SKM-1 (cell line): Measurements from ENCODE around the gene SETD3.
A peak's percentile ranks its signal among the peaks of the same experiment; 100 is the strongest.

Experiments used
- DNase-seq: peaks from one replicate; lab custom pipeline; 2025; ENCODE audit not compliant: unreplicated experiment; lab: John Stamatoyannopoulos, UW

SETD3 gene

DNA sequence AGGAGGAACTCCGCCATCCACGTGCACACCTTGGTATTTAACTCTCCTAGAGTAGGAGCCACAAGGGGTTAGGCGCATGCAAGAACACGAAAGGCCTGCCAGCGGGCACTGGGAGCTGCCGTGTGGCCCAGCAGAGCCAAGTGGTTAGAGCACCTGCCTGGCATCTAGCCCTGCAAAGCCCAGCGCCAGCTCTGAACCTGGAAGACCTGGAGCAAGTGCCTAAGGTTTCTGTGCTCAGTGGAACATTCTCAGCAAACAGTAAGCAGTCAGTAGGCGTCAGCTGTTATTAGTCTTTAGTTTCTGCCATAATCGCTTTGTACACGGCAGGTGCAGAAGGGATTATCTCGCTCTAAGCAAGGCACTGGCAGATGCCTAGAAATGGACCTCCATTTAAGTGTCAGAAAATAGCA is 55.4 kb downstream of the SETD3 start:
- DNase-seq, result no peak

DNA sequence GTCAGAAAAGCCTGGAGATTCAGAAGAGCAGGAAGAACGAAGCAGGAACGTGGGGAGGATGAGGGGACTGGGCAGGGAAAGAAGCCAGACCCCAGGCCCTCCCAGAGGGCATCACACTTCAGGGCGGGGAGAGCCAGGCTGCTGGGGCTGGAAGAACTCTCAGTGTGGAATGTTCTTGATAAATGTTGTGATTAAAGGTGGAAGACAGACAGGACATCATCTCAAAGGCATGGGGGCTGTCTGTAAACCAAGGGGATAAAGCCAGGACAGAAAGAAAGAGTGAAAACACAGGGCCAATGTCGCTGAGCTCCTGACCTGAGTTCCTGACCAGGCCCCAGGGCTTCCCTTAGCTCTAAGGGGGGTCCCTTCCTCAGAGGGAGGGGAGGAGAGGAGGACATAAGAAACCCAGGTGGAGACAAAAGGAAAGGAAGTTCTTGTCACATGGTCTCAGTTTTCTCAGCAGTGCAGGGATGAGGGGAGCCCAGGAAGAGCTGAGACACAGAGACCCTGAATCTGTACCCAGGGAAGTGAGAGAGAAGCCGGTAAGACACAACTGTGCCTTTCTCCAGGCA is 56.3 kb downstream of the SETD3 start:
- no peak for DNase-seq

DNA sequence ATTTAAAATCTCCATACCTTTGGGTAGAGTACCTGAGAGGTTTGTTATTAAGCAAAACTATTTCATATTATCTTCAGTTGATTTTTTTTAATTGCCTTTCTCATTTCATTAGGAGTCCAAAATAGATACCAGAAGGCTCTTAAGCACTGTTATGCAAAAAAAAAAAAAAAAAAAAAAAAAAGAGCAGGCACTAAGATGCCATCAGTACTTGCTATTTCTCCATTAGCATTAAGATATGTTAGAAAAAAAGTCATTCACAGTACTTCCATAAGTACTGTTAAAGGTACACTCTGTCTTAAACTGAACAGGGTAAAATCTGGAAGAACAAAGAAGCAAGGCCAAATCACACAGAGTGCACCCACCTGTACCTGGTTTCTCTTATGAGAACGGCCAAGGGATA is 57.2 kb downstream of the SETD3 start:
- DNase-seq, result no peak

DNA sequence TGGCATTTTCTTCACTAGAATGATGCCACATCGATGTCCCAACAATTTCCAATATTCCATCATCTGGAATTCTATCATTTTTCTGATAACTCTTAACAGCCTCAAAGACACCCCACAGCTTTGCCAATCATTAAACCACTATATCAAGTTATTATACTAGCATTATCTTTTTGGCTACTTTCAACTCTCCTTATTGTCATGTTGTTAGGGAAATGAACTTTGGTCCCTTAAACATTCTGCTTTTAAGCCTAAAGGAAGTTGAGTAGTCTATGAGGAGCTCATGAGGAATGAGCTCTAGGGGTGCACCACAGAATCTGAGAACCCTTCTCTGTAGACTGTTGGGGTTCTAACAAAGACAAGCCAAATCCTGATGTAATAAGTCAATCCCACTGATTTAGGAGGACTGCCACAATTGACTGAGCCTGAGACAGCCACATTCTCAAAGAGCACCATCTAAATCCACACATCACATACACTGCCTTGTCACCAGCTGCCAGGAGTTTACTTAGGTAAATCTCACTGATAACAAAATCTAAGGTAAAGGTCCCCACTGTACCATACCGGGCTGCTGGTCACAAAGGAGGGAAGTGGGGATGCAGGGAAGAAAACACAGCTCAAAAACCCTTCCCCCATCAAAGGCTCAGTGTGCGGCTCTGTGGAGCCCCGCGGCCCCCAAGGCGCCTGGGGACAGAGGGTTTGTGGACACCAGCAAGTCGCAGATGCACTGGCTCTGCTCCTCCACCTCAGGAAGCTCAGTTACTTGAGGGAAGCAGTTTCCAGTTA is 58.2 kb downstream of the SETD3 start:
- no peak for DNase-seq

DNA sequence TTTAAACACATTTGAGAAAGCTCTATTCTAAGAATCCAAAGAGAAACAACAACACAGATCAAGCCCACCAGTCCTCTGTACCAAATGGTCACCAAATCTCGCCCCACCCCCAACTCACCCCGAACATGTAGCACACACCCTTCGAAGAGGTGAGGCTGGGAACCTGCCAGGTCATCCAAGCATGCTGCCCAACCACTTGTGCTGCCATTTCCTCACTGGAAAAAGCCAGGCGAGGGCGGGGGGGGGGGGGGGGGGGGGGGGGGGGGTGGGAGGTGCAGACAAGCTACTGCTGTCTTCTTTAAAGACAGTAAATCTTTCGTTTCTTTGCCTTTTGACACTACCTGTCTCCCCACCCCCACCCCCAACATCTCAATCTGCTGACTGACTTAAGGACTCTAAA is 59.9 kb downstream of the SETD3 start:
- no peak for DNase-seq

DNA sequence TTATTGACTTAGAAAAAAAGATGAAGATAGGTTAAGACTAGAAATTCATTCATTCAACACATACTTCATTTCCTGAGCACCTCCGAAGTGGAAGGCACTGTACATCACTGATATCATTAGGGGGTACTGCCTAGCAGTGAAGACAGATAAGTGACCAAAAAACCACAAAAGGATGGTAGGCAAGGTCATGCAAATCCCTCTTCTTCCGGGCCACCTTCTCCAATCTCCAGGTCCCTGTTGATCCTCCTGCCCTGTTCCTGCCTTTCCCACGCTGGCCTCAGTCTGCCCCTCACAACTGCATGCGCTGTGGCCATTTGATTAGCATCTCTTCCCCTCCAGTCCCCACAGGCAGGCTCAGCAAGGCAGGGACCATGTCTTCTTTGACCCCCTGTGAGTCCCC is 60.8 kb downstream of the SETD3 start:
- no peak for DNase-seq

DNA sequence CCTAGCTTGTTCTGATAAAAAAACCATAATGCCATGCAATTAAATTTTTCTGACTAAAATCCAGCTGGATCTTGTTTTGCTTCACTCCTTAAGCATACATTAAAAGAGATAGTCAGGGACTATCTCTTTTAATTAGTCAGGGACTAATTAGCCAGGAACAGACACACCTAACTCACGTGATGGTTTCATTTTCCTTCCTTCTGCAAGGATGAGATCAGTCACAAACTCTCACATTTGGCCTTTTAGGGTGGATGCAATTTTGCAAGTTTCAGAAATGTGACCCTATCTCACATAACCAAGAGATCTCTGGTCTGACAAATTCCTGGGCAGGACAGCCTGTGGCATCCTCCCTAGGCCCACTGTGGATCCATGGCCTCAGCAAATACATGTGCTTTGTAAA is 62.4 kb downstream of the SETD3 start:
- DNase-seq, result no peak

DNA sequence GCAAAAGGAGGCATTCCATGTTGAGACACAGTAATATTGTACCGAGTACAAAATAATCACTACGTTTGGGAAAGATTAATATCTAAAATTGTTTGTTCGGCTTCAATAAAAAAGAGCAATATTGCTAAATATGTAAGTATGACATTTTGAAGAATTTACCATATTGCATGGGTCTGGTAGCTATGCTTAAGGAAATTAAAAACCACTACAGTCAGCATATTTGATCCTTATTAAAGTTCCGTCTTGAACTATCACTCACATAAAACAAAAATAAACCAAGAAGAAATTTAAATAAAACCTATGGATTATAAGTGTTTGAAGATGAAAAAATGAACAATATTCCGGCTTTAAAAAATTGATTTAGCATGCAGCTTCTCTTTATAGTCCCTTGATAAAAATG is 63.8 kb downstream of the SETD3 start:
- no peak for DNase-seq

DNA sequence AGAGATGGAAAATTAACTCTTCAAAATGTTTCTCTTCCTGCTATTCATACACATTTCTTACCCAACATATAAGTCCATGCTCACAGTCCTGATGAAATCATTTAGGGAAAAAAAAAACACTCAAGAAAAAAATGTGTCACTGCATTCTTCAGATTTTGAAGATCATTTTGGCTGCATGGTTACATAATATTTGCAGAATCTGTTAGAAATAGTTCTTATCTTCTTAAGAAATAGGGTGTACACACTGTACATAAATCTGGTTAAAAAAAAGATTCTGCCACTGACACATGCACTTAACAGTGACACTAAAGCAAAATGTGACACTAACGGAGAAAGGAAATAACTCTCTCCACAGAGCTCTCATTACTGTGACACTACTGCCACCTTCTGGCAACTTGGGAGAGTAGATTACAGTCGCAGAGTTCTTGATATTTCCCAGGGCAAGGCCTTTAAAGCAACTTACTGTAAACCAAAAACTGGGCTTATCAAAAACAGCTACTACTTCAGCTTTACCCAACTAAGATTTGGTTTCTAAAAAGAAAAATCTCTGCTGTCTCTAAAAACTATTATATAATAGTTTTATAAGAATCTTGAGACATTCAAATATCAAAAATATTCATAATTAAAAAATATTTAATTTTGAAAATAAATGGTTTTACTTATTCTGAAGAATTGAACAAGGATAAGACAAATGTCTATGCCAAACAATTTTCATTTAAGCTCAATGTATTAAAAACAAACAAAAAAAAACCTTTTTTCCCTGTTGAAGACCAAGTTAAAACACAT is 65.0 kb downstream of the SETD3 start:
- DNase-seq, result peak; percentile 38

DNA sequence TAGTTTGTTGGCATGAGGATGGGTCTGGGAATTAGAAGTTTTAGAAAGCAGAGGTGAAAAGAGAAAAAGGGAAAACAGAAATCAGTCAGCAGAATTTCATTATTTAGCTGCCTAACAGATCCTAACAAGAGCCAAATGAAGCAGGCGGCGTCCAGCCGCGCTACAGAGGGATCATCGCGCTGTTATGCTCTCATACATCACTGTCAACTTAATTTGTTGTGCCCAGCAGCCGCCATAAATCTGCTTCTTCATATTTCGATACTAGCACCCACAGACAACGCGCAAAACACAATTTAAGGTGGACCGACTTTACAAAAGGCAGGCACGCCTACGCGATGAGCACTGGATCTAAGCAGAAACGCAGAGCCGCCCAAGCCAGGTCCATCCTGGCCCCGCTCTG is 66.7 kb downstream of the SETD3 start:
- no peak for DNase-seq

DNA sequence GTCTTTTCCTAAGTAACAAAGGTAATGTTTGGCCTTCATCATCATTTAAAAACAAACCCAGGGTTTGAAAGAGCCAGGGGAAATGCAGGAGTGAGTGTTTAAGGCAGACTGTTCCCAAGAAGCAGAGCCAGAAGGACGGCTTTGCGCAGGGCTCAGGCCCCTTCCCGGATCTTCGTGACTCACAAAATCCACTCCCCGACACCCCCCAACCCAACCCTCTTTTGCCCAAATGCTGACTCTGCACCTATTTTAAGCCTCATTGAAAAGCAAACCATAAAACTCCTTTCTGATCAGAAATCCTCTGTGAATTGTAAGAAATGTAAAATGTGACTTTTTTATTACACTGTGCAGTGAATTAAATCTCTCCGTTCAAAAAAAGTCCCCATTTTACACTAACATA is 67.5 kb downstream of the SETD3 start:
- no peak for DNase-seq

DNA sequence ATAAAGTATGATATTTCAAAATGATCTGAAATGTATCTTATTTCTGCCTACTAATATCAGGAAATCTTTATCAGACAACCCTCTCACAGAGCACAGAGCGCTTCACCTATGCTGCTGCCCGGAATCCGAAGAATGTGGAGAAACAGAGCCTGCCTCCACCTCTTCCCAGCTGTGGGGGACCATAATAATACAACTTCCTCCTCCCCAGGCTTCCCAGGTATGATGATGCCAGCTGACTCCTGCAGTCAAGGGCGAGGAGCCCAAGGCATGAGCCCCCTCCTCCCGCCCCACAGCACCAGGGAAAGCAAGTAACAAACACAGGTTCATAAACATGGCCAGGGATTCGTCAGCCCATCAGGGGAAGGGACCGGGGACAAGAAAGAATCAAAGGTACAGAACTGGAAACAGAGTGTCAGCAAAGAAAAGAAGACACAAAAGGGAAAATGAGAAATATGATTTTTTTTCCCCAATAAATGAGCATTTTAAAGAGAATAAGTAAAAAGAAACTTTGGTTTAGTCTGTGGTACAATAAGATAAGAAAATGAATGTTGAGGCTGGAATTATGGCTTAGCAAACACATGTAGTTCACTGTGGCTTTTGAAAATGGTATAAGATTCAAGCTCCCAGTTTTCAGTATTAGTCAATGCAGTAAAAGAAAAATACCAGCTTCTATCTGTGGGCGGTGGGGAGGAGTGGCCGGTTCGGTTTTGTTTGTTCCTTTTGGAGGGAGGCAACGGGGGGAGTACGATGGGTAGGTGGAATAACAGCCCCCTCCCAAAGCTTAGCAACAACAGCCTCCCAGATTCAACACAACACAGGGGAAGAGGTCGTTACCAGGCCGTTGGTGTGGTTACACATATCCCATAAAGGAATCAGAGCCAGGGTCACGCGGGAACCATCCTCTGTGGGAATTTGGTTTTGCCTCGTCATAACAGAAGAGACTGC is 68.3 kb downstream of the SETD3 start:
- DNase-seq, result no peak

DNA sequence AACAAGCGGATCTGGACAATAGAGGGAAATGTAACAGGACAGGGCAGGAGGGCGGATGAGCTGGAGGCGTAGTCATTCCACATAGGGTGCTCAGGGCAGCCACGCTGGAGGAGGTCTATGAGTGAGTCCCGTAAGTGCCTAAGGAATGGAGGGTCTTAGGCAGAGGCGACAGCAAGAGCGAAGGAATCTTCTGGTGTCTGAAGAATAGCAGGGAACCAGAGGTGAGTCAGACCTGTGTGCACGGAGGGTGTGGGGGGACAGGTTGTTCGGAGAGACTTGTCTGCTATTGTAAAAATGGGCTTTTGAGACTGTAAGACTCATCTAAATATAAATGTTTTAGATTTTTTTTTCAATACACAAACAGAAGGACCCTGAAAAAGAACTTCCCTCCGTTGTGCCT is 70.6 kb downstream of the SETD3 start:
- DNase-seq, result no peak

DNA sequence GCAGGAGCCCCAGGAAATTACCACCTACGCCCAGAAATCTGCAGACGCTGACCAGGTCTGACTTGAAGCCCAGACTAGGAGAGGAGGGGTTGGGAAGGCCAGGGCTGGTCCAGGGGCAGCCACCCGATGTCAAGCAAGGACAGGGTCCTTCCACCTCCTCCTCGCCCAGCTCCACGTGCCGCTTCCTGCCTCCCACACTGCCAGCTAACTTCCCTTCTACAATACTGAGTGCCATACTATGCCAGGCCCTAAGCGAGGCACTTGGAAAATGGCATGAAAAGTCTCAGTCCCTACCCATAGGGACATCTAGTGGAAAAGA is 71.7 kb downstream of the SETD3 start:
- DNase-seq, result no peak

DNA sequence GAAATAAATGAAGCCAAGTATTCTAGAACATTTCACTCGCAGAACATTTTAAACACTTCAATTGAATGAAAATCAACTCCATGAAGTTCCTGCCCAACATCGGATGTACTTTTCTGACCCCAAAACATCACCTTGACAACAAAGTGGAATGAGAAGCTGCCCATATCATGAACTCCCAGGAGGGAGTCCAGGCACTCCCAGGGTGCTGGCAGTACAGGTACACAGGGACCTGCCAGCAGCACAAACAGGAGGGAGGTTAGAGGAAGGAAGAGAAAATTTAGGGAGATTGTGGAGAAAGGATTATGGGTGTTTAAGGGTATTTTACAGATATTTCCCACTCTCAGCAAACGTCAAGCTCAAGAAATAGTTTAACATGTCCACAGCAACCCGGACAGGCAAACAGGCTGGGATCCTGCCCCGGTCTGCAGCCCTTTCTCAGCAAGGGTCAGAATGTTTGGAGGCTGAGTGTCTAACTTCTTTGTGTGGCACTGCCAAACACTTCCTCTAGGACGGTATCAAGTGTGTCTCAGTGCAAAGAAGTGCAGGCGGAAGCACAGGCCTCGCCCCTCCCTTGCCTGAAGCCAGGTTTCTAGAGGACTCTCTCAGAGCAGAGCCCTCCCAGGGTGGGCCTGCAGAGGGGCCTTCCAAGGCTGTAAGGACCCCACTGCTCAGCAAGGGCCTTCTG is 72.2 kb downstream of the SETD3 start:
- no peak for DNase-seq

DNA sequence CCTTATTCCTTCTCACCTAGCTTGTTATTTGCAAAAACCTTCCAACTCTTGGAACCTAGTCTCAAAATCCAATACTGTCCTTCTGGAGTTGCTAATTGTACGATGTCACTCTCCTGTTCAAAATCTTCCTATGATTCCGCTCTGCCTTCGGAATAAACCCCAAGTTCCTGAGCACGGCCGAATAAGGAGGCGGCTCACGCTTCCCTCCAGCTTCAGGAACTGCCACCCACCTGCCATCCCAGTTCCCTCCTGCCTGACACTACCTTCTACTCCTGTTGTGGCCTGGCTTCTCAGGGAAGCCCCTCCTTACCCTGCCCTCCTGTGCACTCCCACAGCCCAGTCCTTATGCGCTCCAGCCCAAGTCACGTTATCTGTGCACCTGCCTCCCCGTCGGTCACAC is 73.2 kb downstream of the SETD3 start:
- DNase-seq, result no peak

DNA sequence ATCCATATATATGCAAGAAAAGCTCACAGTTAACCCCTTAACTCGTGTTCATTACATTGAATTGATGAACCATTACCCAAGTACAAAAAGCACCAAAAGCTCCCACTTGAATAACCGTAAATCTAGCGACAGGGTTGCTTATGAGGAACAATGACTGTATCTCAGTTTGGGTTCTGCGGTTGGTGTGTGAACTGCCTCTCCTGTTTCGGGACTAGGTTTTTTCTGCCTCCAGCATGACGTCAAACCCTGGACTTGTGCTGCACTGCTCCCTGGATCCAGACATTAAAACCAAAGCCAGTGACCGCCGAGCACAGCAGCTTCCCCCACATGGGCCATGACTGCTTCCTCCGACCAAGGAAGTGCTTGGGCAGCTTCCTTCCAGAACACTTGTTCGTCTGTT is 77.7 kb downstream of the SETD3 start:
- DNase-seq, result no peak

DNA sequence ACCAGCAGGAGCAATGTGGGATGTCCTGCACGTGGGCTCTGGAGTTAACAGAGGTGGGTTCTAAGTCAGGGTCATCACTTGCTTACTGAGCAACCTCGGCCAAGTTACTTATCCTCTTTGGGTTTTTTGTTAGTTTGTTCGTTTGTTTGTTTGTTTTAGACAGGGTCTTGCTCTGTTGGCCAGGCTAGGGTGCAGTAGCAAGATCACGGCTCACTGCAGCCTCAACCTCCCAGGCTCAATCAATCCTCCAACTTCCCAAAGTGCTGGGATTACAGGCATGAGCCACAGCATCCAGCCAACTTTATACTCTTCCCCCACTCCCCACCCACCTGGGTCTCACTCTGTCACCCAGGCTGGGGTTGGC is 78.4 kb downstream of the SETD3 start:
- no peak for DNase-seq

DNA sequence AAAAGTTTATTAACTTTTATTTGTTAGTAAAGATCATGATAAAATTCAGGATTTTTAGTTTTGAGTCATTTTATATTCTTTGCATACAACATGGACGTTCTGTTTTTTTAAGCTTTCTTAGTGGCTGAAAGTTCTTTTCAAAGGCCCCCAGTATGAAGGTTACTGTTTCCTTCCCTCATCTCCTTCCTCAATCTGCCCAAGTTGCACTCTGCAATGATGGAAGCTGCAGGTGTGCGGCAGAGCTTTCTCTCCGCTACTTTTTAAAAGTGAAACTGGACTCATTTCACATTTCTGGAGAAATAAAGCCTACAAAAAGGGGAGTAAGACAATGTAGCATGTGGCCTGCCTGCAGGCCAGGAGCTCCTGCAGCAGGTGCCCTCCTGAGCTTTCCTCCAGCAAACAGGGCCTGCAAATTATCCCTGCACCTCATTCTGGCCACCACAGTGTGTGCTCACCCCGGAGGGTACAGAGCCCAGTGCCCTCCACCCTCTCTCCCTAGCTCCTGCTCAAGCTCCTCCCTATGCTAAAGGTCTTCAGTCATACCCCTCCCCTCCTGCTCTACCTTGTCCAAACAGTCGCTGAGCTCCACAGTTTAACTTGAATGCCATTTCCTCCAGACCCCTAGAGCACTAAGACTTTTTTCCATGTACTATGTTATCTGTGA is 78.9 kb downstream of the SETD3 start:
- no peak for DNase-seq

DNA sequence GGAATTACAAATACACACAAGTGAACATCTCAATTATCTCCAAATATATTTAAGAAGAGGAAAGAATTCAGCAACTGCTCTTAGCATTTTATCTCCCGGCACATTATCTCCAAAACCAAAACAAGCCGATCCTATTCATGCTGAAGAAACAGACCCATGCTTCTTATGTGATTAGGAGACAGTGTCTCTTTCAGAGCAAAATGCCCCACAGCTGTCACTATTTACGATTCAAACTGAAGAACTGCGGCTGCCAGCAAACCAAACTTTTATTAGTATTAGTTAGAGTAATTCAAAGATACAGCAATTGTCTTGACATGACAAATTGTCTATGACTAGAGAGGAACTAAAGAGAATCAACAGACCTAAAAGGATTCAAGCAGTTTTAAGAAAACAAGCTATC is 79.4 kb downstream of the SETD3 start:
- no peak for DNase-seq
